GM23338 (cell line): ENCODE results near the gene NME3. TPM values are rescaled to one million over a fixed set of nuclear protein-coding genes. Genes with fewer than 3 reads are reported as not detected.

Source experiments
- ATAC-seq: fragments of 200-7000 bp; cut with Tn5 transposase; 3 replicates; pipeline ENCODE4 v1.9.1; 2020
- DNase-seq: peaks from one replicate; pipeline ENCODE4 v3.0.0-alpha.2; 2015; ENCODE audit warnings: low spot score
- H2AFZ ChIP-seq: fragments of 200-600 bp; sonication (generic); 2 replicates; pipeline ENCODE4 v1.8.0; 2016; ENCODE audit warnings: antibody characterized with exemption, mild to moderate bottlenecking, moderate library complexity
- H3F3A ChIP-seq: fragments of 200-600 bp; sonication (generic); replicated peaks from 2 replicates; pipeline ENCODE4 v1.8.0; 2017; ENCODE audit warnings: antibody characterized with exemption, mixed run types, low read depth
- H3K27ac ChIP-seq: fragments of 200-600 bp; sonication (generic); 2 replicates; pipeline ENCODE4 v1.6.1; 2016; ENCODE audit warnings: low read depth
- H3K27me3 ChIP-seq: fragments of 200-600 bp; sonication (generic); 2 replicates; pipeline ENCODE4 v1.8.0; 2016; ENCODE audit warnings: mild to moderate bottlenecking, mixed run types, moderate library complexity; ENCODE audit not compliant: insufficient read depth
- H3K36me3 ChIP-seq: fragments of 200-600 bp; sonication (generic); 2 replicates; pipeline ENCODE4 v1.8.0; 2016; ENCODE audit warnings: mild to moderate bottlenecking; ENCODE audit not compliant: insufficient read depth
- H3K4me1 ChIP-seq: fragments of 200-600 bp; sonication (generic); 2 replicates; pipeline ENCODE4 v1.8.0; 2016; ENCODE audit warnings: mild to moderate bottlenecking, moderate library complexity; ENCODE audit not compliant: insufficient read depth
- H3K4me2 ChIP-seq: fragments of 200-600 bp; sonication (generic); 2 replicates; pipeline ENCODE4 v1.7.1; 2017; ENCODE audit warnings: mixed run types
- H3K4me3 ChIP-seq: fragments of 200-600 bp; sonication (generic); 2 replicates; pipeline ENCODE4 v1.6.1; 2016; ENCODE audit warnings: mixed run types
- H3K79me2 ChIP-seq: fragments of 200-600 bp; sonication (generic); replicated peaks from 2 replicates; pipeline ENCODE4 v1.8.0; 2017; ENCODE audit warnings: mild to moderate bottlenecking; ENCODE audit not compliant: insufficient read depth
- H3K9me2 ChIP-seq: fragments of 200-600 bp; sonication (generic); 2 replicates; pipeline ENCODE4 v1.8.0; 2017; ENCODE audit not compliant: insufficient read depth
- H4K20me1 ChIP-seq: fragments of 200-600 bp; sonication (generic); replicated peaks from 2 replicates; pipeline ENCODE4 v1.8.0; 2017; ENCODE audit warnings: mild to moderate bottlenecking; ENCODE audit not compliant: insufficient read depth
- H3K27ac Mint-ChIP-seq: 2 replicates; pipeline ENCODE4 v1.8.0; 2020; ENCODE audit warnings: inconsistent platforms, mild to moderate bottlenecking, moderate library complexity, mixed read lengths
- H3K27me3 Mint-ChIP-seq: 3 replicates; pipeline ENCODE4 v1.8.0; 2022; ENCODE audit warnings: low read depth, mild to moderate bottlenecking, moderate library complexity, mixed read lengths, inconsistent platforms; ENCODE audit not compliant: insufficient read depth, poor library complexity
- H3K36me3 Mint-ChIP-seq: 3 replicates; pipeline ENCODE4 v1.8.0; 2021; ENCODE audit warnings: low read depth, mild to moderate bottlenecking, inconsistent platforms, moderate library complexity, mixed read lengths
- H3K4me1 Mint-ChIP-seq: 3 replicates; pipeline ENCODE4 v1.8.0; 2020; ENCODE audit warnings: mild to moderate bottlenecking, inconsistent platforms, mixed read lengths
- H3K4me3 Mint-ChIP-seq: 3 replicates; pipeline ENCODE4 v1.8.0; 2021; ENCODE audit warnings: moderate library complexity, mild to moderate bottlenecking, inconsistent platforms, mixed read lengths
- H3K9me3 Mint-ChIP-seq: 3 replicates; pipeline ENCODE4 v1.8.0; 2020; ENCODE audit warnings: moderate library complexity, mild to moderate bottlenecking, inconsistent platforms, mixed read lengths
- CREB1 ChIP-seq: fragments of 250-450 bp; sonication (Bioruptor Pico); IDR thresholded peaks from 2 replicates; pipeline ENCODE4 v1.5.0; 2020; ENCODE audit warnings: low read depth, mild to moderate bottlenecking, moderate library complexity
- JUNB ChIP-seq: IDR thresholded peaks from one replicate; pipeline ENCODE4 v1.6.1; 2016; ENCODE audit warnings: antibody characterized with exemption; ENCODE audit not compliant: unreplicated experiment
- POLR2AphosphoS5 ChIP-seq: IDR thresholded peaks from 2 replicates; pipeline ENCODE4 v1.6.1; 2016; ENCODE audit warnings: antibody characterized with exemption, low read depth
- STAT1 ChIP-seq: IDR thresholded peaks from one replicate; pipeline ENCODE4 v1.6.1; 2016; ENCODE audit warnings: antibody characterized with exemption; ENCODE audit not compliant: unreplicated experiment
- ZNF331 ChIP-seq: fragments of 250-450 bp; sonication (Bioruptor Pico); IDR thresholded peaks from 2 replicates; pipeline ENCODE4 v1.5.0; 2020; ENCODE audit warnings: low read depth, mild to moderate bottlenecking, moderate library complexity
- polyA plus RNA-seq: library from polyadenylated mRNA; unstranded; fragments of >200 nt; fragmentation: Nextera tagmentation; extraction: Ambion mirVana; gene quantifications from 2 replicates; pipeline ENCODE4 v1.2.1, GENCODE V29; 2016
- total RNA-seq: library from RNA; depleted of rRNA; stranded (reverse); fragments of >200 nt; shearing (Covaris generic); gene quantifications from 2 replicates; pipeline ENCODE4 v1.2.3, GENCODE V29; 2014
- TF ChIP-seq, protein P1 (sequence below): fragments of 250-450 bp; sonication (Bioruptor Pico); IDR thresholded peaks from 2 replicates; pipeline ENCODE4 v1.5.0; 2020; ENCODE audit warnings: mild to moderate bottlenecking, moderate library complexity
- TF ChIP-seq, protein P2 (sequence below): IDR thresholded peaks from one replicate; pipeline ENCODE4 v1.6.1; 2018; ENCODE audit warnings: antibody characterized with exemption; ENCODE audit not compliant: unreplicated experiment
- TF ChIP-seq, protein P3 (sequence below): IDR thresholded peaks from 2 replicates; pipeline ENCODE4 v1.6.1; 2016; ENCODE audit warnings: antibody characterized with exemption

The NME3 gene
- total and polyA plus RNA-seq, 2 experiments from 2014 or later: 95.3 to 130 TPM

DNA sequence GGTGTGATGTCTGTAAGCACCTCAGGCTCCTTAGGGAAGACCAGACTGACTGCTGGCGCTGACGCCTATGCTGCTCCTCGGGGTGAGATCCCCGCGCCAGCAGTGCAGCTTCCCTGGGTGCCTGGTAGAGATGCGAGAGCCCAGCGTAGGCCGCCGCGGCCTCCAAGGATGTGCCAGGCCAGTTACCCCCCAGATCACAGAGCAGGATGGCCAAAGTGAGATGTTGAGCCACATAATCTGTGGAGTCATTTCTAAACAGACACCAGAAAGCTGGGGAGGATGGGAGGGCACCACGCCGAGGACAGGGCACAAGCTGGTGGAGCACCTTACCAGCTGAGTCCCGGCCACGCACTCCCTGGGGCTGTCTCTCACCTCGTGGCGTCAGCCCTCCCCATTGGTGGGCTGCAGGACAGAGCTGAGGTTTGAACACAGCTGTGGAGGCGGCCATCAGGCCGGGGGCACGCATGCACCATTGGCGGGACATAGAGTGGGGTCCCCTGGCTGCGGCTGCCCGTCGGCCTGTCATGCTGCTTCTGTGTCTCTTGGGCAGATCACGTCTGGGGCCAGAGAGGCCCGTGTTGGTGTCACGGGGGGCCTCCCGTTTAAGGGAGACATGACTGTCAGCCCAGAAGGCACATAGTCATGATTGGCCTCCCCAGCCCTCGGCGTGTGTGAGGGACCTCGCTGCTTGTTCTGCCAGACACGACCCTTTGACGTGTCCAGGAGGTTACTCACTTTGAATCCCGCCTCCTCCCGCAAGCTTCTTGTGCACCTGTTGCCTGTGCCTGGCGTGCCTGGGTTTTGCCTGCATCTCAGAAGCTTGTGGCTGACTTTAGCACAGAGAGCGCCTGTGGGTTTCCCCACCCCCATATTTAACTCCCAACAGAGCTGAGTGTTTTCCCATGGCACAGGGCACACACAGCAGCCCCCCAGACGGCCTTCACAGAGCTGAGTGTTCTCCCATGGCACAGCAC is 43.4 kb downstream of the NME3 start:
- Histone ChIP-seq H3K4me1 (no peaks in the 10 kb centered on the region), H3K79me2 (no peaks in the 10 kb centered on the region), H3K27me3 (no peaks in the 10 kb centered on the region), H3K9me2 (no peaks in the 10 kb centered on the region), H4K20me1 (peaks cover 3% of the 10 kb centered on the region; the same call in 1 of the 2 replicates), H3K4me3 (no peak overlapping the region), H3K36me3 (no peaks in the 10 kb centered on the region; the same call in 1 of the 2 replicates), H3F3A (no peaks in the 10 kb centered on the region), H3K27ac (no peak overlapping the region), H2AFZ (no peak overlapping the region), H3K4me2 (no peak overlapping the region)
- no peak overlapping the region for H3K4me3 Mint-ChIP-seq
- DNase-seq (no peak), ATAC-seq (no peak)
- peaks cover 19% of the 10 kb centered on the region; the same call in 2 of the 3 replicates for H3K36me3 Mint-ChIP-seq
- TF ChIP-seq, protein P1, sequence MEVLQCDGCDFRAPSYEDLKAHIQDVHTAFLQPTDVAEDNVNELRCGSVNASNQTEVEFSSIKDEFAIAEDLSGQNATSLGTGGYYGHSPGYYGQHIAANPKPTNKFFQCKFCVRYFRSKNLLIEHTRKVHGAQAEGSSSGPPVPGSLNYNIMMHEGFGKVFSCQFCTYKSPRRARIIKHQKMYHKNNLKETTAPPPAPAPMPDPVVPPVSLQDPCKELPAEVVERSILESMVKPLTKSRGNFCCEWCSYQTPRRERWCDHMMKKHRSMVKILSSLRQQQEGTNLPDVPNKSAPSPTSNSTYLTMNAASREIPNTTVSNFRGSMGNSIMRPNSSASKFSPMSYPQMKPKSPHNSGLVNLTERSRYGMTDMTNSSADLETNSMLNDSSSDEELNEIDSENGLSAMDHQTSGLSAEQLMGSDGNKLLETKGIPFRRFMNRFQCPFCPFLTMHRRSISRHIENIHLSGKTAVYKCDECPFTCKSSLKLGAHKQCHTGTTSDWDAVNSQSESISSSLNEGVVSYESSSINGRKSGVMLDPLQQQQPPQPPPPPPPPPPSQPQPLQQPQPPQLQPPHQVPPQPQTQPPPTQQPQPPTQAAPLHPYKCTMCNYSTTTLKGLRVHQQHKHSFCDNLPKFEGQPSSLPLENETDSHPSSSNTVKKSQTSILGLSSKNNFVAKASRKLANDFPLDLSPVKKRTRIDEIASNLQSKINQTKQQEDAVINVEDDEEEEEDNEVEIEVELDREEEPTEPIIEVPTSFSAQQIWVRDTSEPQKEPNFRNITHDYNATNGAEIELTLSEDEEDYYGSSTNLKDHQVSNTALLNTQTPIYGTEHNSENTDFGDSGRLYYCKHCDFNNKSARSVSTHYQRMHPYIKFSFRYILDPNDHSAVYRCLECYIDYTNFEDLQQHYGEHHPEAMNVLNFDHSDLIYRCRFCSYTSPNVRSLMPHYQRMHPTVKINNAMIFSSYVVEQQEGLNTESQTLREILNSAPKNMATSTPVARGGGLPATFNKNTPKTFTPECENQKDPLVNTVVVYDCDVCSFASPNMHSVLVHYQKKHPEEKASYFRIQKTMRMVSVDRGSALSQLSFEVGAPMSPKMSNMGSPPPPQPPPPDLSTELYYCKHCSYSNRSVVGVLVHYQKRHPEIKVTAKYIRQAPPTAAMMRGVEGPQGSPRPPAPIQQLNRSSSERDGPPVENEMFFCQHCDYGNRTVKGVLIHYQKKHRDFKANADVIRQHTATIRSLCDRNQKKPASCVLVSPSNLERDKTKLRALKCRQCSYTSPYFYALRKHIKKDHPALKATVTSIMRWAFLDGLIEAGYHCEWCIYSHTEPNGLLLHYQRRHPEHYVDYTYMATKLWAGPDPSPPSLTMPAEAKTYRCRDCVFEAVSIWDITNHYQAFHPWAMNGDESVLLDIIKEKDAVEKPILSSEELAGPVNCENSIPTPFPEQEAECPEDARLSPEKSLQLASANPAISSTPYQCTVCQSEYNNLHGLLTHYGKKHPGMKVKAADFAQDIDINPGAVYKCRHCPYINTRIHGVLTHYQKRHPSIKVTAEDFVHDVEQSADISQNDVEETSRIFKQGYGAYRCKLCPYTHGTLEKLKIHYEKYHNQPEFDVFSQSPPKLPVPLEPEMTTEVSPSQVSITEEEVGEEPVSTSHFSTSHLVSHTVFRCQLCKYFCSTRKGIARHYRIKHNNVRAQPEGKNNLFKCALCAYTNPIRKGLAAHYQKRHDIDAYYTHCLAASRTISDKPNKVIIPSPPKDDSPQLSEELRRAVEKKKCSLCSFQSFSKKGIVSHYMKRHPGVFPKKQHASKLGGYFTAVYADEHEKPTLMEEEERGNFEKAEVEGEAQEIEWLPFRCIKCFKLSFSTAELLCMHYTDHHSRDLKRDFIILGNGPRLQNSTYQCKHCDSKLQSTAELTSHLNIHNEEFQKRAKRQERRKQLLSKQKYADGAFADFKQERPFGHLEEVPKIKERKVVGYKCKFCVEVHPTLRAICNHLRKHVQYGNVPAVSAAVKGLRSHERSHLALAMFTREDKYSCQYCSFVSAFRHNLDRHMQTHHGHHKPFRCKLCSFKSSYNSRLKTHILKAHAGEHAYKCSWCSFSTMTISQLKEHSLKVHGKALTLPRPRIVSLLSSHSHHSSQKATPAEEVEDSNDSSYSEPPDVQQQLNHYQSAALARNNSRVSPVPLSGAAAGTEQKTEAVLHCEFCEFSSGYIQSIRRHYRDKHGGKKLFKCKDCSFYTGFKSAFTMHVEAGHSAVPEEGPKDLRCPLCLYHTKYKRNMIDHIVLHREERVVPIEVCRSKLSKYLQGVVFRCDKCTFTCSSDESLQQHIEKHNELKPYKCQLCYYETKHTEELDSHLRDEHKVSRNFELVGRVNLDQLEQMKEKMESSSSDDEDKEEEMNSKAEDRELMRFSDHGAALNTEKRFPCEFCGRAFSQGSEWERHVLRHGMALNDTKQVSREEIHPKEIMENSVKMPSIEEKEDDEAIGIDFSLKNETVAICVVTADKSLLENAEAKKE (CRISPR knock-in tag): no peak
- TF ChIP-seq ZNF331 (CRISPR knock-in tag): no peak
- no peak for TF ChIP-seq CREB1 (CRISPR knock-in tag)
- TF ChIP-seq, protein P2, sequence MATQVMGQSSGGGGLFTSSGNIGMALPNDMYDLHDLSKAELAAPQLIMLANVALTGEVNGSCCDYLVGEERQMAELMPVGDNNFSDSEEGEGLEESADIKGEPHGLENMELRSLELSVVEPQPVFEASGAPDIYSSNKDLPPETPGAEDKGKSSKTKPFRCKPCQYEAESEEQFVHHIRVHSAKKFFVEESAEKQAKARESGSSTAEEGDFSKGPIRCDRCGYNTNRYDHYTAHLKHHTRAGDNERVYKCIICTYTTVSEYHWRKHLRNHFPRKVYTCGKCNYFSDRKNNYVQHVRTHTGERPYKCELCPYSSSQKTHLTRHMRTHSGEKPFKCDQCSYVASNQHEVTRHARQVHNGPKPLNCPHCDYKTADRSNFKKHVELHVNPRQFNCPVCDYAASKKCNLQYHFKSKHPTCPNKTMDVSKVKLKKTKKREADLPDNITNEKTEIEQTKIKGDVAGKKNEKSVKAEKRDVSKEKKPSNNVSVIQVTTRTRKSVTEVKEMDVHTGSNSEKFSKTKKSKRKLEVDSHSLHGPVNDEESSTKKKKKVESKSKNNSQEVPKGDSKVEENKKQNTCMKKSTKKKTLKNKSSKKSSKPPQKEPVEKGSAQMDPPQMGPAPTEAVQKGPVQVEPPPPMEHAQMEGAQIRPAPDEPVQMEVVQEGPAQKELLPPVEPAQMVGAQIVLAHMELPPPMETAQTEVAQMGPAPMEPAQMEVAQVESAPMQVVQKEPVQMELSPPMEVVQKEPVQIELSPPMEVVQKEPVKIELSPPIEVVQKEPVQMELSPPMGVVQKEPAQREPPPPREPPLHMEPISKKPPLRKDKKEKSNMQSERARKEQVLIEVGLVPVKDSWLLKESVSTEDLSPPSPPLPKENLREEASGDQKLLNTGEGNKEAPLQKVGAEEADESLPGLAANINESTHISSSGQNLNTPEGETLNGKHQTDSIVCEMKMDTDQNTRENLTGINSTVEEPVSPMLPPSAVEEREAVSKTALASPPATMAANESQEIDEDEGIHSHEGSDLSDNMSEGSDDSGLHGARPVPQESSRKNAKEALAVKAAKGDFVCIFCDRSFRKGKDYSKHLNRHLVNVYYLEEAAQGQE: no peak
- no peak for TF ChIP-seq JUNB
- TF ChIP-seq, protein P3, sequence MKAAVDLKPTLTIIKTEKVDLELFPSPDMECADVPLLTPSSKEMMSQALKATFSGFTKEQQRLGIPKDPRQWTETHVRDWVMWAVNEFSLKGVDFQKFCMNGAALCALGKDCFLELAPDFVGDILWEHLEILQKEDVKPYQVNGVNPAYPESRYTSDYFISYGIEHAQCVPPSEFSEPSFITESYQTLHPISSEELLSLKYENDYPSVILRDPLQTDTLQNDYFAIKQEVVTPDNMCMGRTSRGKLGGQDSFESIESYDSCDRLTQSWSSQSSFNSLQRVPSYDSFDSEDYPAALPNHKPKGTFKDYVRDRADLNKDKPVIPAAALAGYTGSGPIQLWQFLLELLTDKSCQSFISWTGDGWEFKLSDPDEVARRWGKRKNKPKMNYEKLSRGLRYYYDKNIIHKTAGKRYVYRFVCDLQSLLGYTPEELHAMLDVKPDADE: no peak
- no peak for TF ChIP-seq POLR2AphosphoS5
- TF ChIP-seq STAT1: no peak
- no peak overlapping the region for H3K27ac Mint-ChIP-seq
- no peaks in the 10 kb centered on the region; the same call in 2 of the 3 replicates for H3K4me1 Mint-ChIP-seq
- peaks cover 4% of the 10 kb centered on the region for H3K27me3 Mint-ChIP-seq
- H3K9me3 Mint-ChIP-seq: no peaks in the 10 kb centered on the region
